C1 segment of cervical spinal cord (tissue), 14 donors: ENCODE results near the gene XCR1.
"Not testable (repeated sequence)": the region's sequence is repeated elsewhere in the genome, so short reads cannot be mapped to it uniquely, and the experiment has no call there.

Experiments
- DNase-seq, 14 donors: peaks; one replicate each; lab custom pipeline; 2025; lab: John Stamatoyannopoulos, UW

Gene XCR1

GRCh38 chr3:46038916-46039315 is 11.6 kb upstream of the XCR1 start:
- no peak for DNase-seq

- DNase-seq: not testable (repeated sequence)
Measured at GRCh38 chr3:46038071-46038470, 10.8 kb upstream of the XCR1 start.

GRCh38 chr3:46036191-46036590 is 8.9 kb upstream of the XCR1 start:
- DNase-seq: no peak

- no peak for DNase-seq
Measured at GRCh38 chr3:46031747-46032146, 4.5 kb upstream of the XCR1 start.

GRCh38 chr3:46031269-46031668 is 4.0 kb upstream of the XCR1 start:
- DNase-seq: no peak

GRCh38 chr3:46030626-46031025 is 3.3 kb upstream of the XCR1 start:
- no peak for DNase-seq

GRCh38 chr3:46029953-46030543 is 2.8 kb upstream of the XCR1 start:
- no peak for DNase-seq

GRCh38 chr3:46027736-46028397 is 584 bp upstream of the XCR1 start:
- no peak for DNase-seq

GRCh38 chr3:46025139-46025538 is 2.1 kb downstream of the XCR1 start:
- no peak for DNase-seq

- no peak for DNase-seq
Measured at GRCh38 chr3:46024131-46024530, 3.2 kb downstream of the XCR1 start.

GRCh38 chr3:46022909-46023785 is 4.1 kb downstream of the XCR1 start:
- DNase-seq: no peak

GRCh38 chr3:46021516-46021915 is 5.8 kb downstream of the XCR1 start:
- no peak for DNase-seq

- DNase-seq: no peak
Measured at GRCh38 chr3:46020766-46021510, 6.3 kb downstream of the XCR1 start.

GRCh38 chr3:46019707-46020106 is 7.6 kb downstream of the XCR1 start:
- DNase-seq: no peak

- peak in 3 of 14 donors; percentile 4 to 30 (median 21) for DNase-seq
Measured at GRCh38 chr3:46017720-46018119, 9.6 kb downstream of the XCR1 start.

GRCh38 chr3:46013316-46014094 is 13.8 kb downstream of the XCR1 start:
- no peak for DNase-seq

- no peak for DNase-seq
Measured at GRCh38 chr3:46012246-46012645, 15.0 kb downstream of the XCR1 start.

- DNase-seq: no peak
Measured at GRCh38 chr3:46010519-46011113, 16.7 kb downstream of the XCR1 start.

- DNase-seq: no peak
Measured at GRCh38 chr3:46008058-46008457, 19.2 kb downstream of the XCR1 start.

- DNase-seq: no peak
Measured at GRCh38 chr3:46007280-46007679, 20.0 kb downstream of the XCR1 start.
